ENCODE data around the gene CLTCL1.

DNA sequence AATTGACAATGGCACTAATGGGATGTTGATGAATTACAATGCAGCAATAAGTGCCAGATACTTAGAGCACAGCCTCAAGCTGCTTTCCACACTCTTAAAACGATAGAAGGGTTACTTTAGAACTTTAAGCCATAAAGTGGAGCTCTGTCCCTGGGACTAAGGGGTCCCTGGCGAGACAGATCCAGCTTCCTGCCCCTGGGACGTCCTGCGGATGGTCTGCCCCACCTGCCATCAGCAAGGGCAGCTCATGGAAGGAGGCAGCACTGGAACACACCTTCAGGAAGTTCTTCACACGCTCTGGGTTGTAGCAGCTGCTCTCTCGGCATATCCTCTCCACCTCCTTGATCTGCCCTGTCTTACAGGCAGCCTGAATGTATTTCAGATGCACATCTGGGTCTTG lies 67.9 kb downstream of the CLTCL1 start:
- TF ChIP-seq GATA3 (IDR thresholded peaks at IDR 0.05; ENCODE audit: low read depth, low read length), result no peak
- TF ChIP-seq GATA2 (IDR thresholded peaks at IDR 0.05; ENCODE audit: low read depth, low read length), result no peak

All from SH-SY5Y (cell line).